ENCODE results near the gene PRR11.
"Not testable (repeated sequence)": the region's sequence is repeated elsewhere in the genome, so short reads cannot be mapped to it uniquely, and the experiment has no call there.

Gene PRR11

DNA sequence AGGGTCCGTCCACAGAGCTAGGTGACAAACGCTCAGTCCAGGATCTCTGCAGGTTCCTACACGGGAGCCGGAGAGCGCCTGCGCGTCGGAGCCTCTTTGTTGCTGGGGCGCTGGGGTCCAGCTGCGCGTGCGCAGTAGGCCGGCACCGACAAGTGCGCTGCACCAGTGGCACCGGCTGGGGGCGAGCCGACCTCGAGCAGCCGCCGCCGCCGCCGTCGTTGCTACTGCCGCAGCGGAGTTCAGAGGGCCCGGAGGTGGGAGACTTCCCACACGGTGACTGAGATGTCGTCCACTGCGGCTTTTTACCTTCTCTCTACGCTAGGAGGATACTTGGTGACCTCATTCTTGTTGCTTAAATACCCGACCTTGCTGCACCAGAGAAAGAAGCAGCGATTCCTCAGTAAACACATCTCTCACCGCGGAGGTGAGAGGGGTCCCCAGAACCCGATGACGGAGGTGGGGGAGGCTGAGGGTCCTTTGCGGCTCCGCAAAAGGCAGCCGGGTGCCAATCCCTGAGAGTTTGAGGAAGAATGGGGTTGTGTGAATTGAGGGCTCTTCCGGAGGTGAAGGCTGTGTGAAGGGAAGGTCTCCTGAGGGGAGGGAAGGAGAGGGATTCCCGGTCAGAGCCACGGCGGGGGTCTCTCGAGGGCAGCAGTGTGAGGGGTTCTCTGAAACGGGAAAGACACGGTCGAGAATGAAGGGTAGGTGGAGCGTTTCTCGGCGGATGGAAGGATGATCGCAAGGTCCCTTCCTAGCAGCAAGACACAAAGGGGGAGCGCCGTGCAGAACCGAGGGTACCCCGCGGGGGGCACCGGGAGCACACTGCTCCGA is 65.0 kb downstream of the PRR11 start, which contains the start of gene GDPD1:
TSS of gene GDPD1 (plus strand) at position 184 of the 831 bp plus-strand sequence. CDS start at position 283, 99 bp downstream.
- peak; percentile 98 for DNase-seq

DNA sequence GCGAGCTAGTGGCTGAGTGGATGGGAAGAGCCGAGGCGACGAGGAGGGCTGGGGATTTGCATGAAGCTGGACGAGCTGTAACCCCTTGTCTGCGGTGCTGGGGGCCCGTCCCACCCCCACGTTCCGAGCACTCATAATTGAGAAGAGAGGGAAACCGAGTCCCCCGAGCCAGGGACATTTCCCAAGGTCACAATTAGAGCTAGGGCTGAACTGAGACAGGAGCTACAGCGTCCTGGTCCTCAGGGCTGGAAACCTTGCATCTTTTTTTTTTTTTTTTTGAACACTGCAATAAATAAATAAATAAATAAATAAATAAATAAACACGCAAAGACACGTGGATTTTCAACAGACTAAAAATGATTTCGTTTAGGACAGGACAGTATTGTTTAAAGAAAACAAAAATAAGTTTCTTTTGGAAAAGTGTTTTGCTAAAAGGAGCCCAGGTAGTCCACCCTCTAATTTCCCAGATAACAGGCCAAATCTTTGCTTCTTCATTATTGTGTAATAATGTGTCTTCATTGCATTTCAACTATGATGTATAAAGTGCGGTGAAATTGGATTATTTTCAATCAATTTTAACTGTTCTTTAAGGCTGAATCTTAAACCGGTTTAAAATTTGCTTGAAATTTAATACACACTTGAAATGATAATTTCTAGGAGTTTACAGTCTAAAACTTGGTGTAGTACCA is 65.8 kb downstream of the PRR11 start:
- DNase-seq = no peak

DNA sequence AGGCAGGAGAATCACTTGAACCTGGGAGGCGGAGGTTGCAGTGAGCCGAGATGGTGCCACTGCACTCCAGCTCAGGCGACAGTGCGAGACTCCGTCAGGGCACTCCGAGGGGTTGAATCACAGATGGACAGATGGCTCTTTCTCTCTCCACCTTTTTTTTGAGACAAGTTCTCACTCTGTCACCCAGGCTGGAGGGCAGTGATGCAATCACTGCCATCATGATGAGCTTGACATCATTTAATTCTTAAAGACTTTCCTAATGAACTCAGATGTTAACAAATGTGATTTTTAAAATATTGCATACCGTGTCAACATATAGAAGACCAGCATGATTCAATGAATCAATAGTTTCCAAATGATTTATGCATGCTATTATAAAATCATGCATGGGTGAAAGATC is 68.3 kb downstream of the PRR11 start:
- no peak for DNase-seq

DNA sequence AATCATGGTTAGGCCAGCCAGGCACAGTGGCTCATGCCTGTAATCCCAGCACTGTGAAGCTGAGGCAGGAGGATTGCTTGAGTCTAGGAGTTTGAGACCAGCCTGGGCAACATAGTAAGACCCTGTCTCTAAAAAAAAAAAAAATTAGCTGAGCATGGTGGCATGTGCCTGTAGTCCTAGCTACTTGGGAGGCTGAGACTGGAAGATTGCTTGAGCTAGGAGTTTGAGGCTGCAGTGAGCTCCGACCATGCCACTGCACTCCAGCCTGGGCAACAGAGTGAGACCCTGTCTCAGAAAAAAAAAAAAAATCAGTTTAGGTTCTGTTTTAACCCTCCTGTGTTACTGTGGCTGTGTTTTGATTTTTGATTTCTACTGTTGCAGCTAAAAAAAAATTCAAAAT is 73.0 kb downstream of the PRR11 start:
- DNase-seq = not testable (repeated sequence)

DNA sequence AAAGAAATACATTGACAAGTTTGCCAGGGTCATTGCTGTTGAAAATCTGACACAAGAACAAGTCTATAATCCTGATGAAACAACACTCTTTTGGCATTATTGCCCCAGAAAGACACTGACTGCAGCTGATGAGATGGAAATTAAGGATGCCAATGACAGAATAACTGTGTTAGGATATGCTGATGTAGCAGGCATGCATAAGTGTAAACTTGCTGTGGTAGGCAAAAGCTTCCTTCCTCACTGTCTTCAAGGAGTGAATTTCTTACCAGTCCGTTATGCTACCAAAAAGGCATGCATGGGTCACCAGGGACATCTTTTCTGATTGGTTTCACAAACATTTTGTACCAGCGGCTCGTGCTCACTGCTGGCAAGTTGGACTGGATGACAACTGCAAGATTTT is 75.2 kb downstream of the PRR11 start:
- DNase-seq = no peak

DNA sequence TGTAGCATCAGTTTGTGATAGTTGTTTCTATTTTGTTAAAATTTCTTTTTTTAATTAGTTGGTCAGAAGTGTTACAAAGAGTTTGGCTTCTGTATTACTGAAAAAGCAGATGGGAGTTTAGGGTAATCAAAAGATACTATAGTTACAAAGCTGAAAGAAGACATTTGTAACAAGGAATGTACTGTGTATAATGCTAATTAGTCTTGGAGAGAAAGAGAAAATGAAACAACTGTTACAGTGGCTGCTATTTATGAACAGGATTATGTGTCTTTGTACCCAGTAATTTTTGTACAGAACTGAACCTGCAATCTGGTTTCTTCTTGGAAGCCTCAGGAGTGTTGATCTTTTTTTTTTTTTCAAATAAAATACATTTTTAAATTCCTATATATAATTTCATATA is 79.1 kb downstream of the PRR11 start:
- DNase-seq = no peak

DNA sequence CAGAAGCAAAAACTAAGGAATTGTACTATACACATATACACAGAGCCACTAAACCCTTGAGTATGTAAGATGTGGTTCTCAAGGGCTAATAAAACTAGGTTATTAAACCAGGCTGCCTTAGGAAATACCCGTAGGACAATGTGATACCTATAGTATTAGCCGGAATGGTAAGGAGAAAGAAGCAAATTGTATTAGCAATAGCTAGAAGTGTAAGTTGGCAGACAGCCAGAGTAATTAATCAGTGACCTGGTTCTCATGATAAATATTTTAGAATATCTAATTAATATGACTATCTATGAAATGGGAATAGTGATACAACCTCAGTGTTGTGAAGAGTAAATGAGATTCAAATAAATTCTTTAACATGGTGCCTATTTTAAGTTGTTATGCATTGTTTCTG is 83.4 kb downstream of the PRR11 start:
- no peak for DNase-seq

DNA sequence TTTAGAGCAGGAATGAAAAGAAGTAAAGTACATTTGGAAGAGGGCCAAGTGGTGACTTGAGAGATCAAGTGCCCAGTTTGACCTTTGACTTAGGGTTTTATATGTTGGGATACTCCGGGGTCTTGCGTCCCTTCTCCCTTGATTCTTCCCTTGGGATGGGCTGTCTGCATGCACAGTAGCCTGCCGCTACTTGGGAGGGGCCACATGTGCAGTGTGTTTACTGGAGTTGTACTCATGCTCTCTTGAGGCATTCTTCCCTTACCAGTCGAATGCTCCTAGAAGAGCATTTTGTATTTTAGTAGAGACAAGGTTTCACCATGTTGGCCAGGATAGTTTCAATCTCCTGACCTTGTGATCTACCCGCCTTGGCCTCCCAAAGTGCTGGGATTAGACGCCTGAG is 88.5 kb downstream of the PRR11 start:
- no peak for DNase-seq
